OCI-LY3 (cell line): Measurements from ENCODE around the gene LINC01488.

Source experiments
- EZH2phosphoT487 ChIP-seq: fragments of 200-600 bp; shearing (Covaris generic); IDR thresholded peaks from 2 replicates; pipeline ENCODE4 v1.6.1; 2018; ENCODE audit warnings: antibody characterized with exemption, mixed run types, low read depth
- TF ChIP-seq, protein P1 (sequence below): fragments of 200-600, 300-600 bp; sonication (generic); IDR thresholded peaks from 2 replicates; pipeline ENCODE4 v1.5.1; 2014; ENCODE audit warnings: antibody characterized with exemption, low read length, low read depth

DNA sequence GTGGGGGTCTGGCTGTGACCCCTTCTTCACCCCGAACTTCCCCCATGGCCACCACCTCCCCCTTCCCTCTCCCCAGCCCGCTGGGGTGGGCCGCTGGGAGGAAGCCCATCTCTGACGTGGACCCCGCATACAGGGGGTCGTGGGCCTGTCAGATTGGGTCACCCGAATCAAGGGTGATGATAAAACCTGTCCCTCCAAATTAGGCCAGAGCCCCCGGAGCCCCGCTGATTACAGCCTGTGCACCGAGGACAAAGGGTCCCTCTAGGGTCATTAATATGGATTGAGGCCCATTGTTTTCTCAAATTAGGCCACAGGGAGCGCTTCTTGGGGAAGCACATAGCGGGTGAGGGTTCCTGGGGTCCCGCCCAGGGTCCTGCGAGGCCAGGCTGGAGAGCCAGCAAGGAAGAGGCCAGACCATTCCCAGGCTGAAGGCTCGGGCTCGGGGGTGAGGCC is 4.9 kb upstream of the LINC01488 start:
- TF ChIP-seq, protein P1, sequence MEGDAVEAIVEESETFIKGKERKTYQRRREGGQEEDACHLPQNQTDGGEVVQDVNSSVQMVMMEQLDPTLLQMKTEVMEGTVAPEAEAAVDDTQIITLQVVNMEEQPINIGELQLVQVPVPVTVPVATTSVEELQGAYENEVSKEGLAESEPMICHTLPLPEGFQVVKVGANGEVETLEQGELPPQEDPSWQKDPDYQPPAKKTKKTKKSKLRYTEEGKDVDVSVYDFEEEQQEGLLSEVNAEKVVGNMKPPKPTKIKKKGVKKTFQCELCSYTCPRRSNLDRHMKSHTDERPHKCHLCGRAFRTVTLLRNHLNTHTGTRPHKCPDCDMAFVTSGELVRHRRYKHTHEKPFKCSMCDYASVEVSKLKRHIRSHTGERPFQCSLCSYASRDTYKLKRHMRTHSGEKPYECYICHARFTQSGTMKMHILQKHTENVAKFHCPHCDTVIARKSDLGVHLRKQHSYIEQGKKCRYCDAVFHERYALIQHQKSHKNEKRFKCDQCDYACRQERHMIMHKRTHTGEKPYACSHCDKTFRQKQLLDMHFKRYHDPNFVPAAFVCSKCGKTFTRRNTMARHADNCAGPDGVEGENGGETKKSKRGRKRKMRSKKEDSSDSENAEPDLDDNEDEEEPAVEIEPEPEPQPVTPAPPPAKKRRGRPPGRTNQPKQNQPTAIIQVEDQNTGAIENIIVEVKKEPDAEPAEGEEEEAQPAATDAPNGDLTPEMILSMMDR: no peak
- TF ChIP-seq EZH2phosphoT487: no peak
